Osteoblast (primary cell): Measurements from ENCODE around the gene TNFRSF12A. TPM values are rescaled to one million over a fixed set of nuclear protein-coding genes. Genes with fewer than 3 reads are reported as not detected.

Experiments used
- DNase-seq: peaks from one replicate; pipeline ENCODE4 v3.0.0; 2011; ENCODE audit warnings: low spot score, mixed read lengths; ENCODE audit not compliant: insufficient read length; ENCODE audit errors: missing footprints
- H2AFZ ChIP-seq: 2 replicates; pipeline ENCODE4 v1.6.0; 2011; ENCODE audit warnings: mild to moderate bottlenecking, low read length
- H3K27ac ChIP-seq: 2 replicates; pipeline ENCODE4 v1.5.1; 2011; ENCODE audit warnings: mild to moderate bottlenecking, low read depth, low read length, moderate library complexity
- H3K27me3 ChIP-seq: 2 replicates; pipeline ENCODE4 v1.6.0; 2012; ENCODE audit warnings: mild to moderate bottlenecking, control low read depth, inconsistent platforms, low read length, moderate library complexity; ENCODE audit not compliant: insufficient read depth
- H3K36me3 ChIP-seq: 2 replicates; pipeline ENCODE4 v1.5.1; 2011; ENCODE audit warnings: mild to moderate bottlenecking, low read length, control low read depth, moderate library complexity; ENCODE audit not compliant: insufficient read depth
- H3K4me1 ChIP-seq: 2 replicates; pipeline ENCODE4 v1.5.1; 2011; ENCODE audit warnings: mild to moderate bottlenecking, low read length, control low read depth, moderate library complexity; ENCODE audit not compliant: insufficient read depth
- H3K4me2 ChIP-seq: 2 replicates; pipeline ENCODE4 v1.6.0; 2011; ENCODE audit warnings: mild to moderate bottlenecking, low read length; ENCODE audit not compliant: insufficient read depth
- H3K4me3 ChIP-seq: fragments of 200-600 bp; sonication (generic); 3 replicates; pipeline ENCODE4 v1.5.1; 2012; ENCODE audit warnings: mild to moderate bottlenecking, low read length, inconsistent platforms; ENCODE audit not compliant: insufficient read depth
- H3K79me2 ChIP-seq: 2 replicates; pipeline ENCODE4 v1.6.0; 2012; ENCODE audit warnings: mild to moderate bottlenecking, low read length, control low read depth, inconsistent platforms; ENCODE audit not compliant: insufficient read depth
- H3K9me3 ChIP-seq: 2 replicates; pipeline ENCODE4 v1.5.1; 2011; ENCODE audit warnings: low read depth, low read length, control low read depth
- H4K20me1 ChIP-seq: 2 replicates; pipeline ENCODE4 v1.6.0; 2012; ENCODE audit warnings: mild to moderate bottlenecking, low read length, control low read depth; ENCODE audit not compliant: insufficient read depth
- total RNA-seq: library from RNA; depleted of rRNA; stranded (reverse); fragments of >200 nt; gene quantifications from 2 replicates; pipeline ENCODE4 v1.2.3, GENCODE V29; 2012
- TF ChIP-seq, protein P1 (sequence below): IDR thresholded peaks from 2 replicates; pipeline ENCODE4 v1.5.1; 2011; ENCODE audit warnings: mild to moderate bottlenecking, low read depth, low read length, moderate library complexity; ENCODE audit errors: extremely low read depth

Gene TNFRSF12A
- total RNA-seq, 1 donor = 143 TPM

DNA sequence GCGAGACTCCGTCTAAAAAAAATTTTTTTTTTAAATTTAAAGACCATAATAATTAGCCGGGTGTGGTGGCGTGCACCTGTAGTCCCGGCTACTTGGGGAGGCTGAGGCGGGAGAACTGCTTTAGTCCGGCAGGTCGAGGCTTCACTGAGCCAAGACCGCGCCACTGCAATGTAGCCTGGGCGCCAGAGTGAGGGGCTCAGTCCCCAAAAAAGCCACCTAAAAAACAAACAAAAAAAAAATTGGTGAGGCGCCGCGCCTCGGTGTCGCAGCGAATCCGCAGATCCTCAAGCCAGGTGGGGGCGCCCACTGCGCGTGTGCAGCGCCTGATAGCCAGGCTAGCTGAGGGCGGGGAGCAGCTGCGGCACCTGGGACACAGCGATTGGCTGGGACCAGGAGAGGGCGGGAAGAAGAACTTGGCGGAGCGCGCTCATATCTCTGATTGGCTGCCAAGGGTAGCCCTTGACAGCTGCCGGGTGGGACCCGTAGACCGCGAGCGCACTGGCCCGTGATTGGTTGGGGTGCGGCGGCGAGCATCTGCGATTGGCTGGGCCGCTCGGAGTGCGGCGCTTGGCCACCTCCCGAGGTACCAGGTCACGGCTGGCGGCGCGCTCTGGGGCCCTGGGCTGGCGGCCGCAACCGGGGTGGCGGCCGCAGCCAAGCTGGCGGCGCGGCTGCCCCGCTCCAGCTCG lies 16.4 kb upstream of the TNFRSF12A start:
- Histone ChIP-seq H2AFZ (no peak overlapping the region), H3K27ac (no peak overlapping the region), H3K36me3 (no peaks in the 10 kb centered on the region), H3K4me2 (no peak overlapping the region), H3K9me3 (no peaks in the 10 kb centered on the region), H3K79me2 (no peaks in the 10 kb centered on the region), H3K4me1 (no peaks in the 10 kb centered on the region), H3K4me3 (no peak overlapping the region), H4K20me1 (no peaks in the 10 kb centered on the region), H3K27me3 (peaks cover 46% of the 10 kb centered on the region)
- TF ChIP-seq, protein P1, sequence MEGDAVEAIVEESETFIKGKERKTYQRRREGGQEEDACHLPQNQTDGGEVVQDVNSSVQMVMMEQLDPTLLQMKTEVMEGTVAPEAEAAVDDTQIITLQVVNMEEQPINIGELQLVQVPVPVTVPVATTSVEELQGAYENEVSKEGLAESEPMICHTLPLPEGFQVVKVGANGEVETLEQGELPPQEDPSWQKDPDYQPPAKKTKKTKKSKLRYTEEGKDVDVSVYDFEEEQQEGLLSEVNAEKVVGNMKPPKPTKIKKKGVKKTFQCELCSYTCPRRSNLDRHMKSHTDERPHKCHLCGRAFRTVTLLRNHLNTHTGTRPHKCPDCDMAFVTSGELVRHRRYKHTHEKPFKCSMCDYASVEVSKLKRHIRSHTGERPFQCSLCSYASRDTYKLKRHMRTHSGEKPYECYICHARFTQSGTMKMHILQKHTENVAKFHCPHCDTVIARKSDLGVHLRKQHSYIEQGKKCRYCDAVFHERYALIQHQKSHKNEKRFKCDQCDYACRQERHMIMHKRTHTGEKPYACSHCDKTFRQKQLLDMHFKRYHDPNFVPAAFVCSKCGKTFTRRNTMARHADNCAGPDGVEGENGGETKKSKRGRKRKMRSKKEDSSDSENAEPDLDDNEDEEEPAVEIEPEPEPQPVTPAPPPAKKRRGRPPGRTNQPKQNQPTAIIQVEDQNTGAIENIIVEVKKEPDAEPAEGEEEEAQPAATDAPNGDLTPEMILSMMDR = no peak
- peak; percentile 100 for DNase-seq

DNA sequence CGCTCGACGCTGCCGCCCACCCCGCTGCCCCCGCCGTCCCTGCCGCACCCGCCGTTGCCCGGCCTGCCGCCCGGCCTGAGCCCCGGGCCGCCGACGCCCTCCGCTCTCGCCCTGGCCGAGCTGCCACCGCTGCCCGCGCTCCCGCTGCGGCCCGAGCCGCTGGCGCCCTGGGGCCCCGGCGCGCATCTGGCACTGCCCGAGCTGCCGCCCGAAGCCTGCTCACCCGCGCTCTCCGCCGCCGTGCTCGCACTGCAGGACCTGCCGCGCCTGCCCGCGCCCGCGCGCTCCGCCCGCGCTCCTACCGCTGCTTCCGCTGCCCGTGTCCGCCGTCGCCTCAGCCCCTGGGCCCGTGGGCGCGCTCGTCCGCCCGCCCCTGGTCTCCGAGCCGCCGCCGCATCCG lies 15.8 kb upstream of the TNFRSF12A start:
- Histone ChIP-seq H3K36me3 (no peaks in the 10 kb centered on the region), H3K27ac (no peak overlapping the region), H3K9me3 (no peaks in the 10 kb centered on the region), H3K4me3 (no peak overlapping the region), H3K79me2 (no peaks in the 10 kb centered on the region), H4K20me1 (no peaks in the 10 kb centered on the region), H3K4me2 (no peak overlapping the region), H2AFZ (no peak overlapping the region), H3K27me3 (peaks cover 52% of the 10 kb centered on the region), H3K4me1 (no peaks in the 10 kb centered on the region)
- TF ChIP-seq, protein P1 = no peak
- peak; percentile 94 for DNase-seq

DNA sequence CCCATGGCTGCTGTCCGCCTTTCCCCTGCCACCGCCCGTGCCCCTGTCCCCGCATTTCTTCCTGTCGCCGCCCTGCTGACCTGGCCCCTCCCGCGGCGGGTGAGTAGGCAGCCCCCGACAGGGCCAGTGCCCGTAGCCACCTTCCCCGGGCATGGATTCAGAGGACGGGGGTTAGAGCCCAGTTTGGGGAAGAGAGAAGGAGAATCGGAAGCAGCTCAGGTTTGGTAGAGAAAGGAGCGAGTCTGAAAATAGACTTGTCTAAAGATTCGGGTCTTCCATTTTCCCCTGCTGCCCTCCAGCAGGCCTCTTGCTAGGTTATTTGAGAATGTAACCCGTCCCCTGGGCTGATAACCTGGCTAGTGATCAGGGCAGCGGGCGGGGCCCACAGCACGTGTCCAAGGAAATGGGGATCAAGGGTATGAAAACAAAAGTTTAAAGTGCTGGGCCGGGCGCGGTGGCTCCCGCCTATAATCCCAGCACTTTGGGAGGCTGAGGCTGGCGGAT lies 15.3 kb upstream of the TNFRSF12A start:
- Histone ChIP-seq H2AFZ (no peak overlapping the region), H3K4me2 (peak overlapping the region; percentile 60)
- TF ChIP-seq, protein P1 = no peak

DNA sequence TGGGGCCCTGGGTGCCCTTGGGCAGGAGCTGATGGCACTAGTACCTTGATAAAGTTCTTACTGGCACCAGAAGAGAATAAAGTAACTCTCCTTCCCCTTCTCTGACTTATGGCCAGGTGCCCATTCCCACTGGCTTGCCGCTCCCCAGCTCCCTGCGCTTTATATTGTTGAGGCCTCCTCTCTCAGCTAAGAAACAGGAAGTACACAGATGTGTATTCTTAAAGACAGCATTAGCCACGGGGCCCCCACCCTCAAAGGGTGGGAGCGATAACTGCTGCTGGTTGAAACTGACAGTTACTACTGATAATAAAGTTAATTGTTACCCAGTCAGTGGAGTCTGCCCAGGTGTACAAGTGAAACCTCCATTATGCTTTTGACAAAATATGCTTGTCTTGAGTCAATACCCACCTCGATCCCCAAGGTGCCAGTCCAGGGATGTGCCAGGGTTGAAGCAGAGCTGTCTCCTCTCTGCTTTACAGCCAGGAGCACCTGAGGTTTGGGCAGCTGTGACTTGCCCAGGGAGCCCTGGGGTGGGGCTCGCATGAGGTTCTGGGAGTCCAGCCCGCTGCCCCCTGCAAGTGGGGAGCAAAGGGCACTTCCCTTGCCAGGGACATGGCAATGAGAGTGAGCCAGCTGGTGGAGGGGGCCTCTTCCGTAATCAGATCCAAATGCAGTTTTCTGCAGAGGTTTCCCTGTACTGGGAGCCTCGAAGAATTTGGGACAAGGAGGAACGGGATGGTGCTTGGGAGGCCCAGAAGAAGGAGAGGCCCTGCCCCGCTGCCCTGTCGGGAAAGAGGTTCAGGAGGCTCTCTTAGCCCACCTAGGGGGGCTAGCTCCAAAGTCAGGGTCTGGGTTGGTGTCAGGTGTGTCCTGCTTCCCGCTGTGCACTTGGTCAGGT lies 12.9 kb upstream of the TNFRSF12A start:
- Histone ChIP-seq H3K4me2 (no peak overlapping the region), H3K79me2 (no peaks in the 10 kb centered on the region), H2AFZ (no peak overlapping the region), H3K27ac (no peak overlapping the region), H3K4me3 (no peak overlapping the region), H3K27me3 (peaks cover 68% of the 10 kb centered on the region), H3K4me1 (no peaks in the 10 kb centered on the region), H3K9me3 (no peaks in the 10 kb centered on the region), H3K36me3 (no peaks in the 10 kb centered on the region), H4K20me1 (no peaks in the 10 kb centered on the region)
- TF ChIP-seq, protein P1 = no peak
- no peak for DNase-seq

More for the DNA sequence above, 15.3 kb upstream of the TNFRSF12A start:
- DNase-seq = no peak
- Histone ChIP-seq H3K27me3 (peaks cover 53% of the 10 kb centered on the region), H3K4me3 (peak overlapping the region; percentile 22), H3K9me3 (no peaks in the 10 kb centered on the region), H3K4me1 (no peaks in the 10 kb centered on the region), H3K36me3 (no peaks in the 10 kb centered on the region), H3K79me2 (no peaks in the 10 kb centered on the region), H4K20me1 (no peaks in the 10 kb centered on the region), H3K27ac (no peak overlapping the region)
